Fibroblast of lung (primary cell): ENCODE data around the gene ACOXL. TPM values are rescaled to one million over a fixed set of nuclear protein-coding genes. Genes with fewer than 3 reads are reported as not detected.

Source experiments
- DNase-seq, 2 donors: peaks; one replicate each; pipeline versions ENCODE4 v3.0.0 to v3.0.0-alpha.2; 2010; ENCODE audit warnings: low read depth in 2 of 2
- H2AFZ ChIP-seq: 2 replicates; pipeline ENCODE4 v1.5.1; 2012; ENCODE audit warnings: low read length, control low read depth, inconsistent platforms
- H3K27ac ChIP-seq: 2 replicates; pipeline ENCODE4 v1.5.1; 2011; ENCODE audit warnings: low read length, control low read depth; ENCODE audit not compliant: insufficient read depth
- H3K27me3 ChIP-seq: 2 replicates; pipeline ENCODE4 v1.5.1; 2011; ENCODE audit warnings: mild to moderate bottlenecking, low read length; ENCODE audit not compliant: control insufficient read depth, insufficient read depth
- H3K36me3 ChIP-seq: 2 replicates; pipeline ENCODE4 v1.5.1; 2011; ENCODE audit warnings: low read length; ENCODE audit not compliant: control insufficient read depth, insufficient read depth
- H3K4me1 ChIP-seq: 2 replicates; pipeline ENCODE4 v1.5.1; 2011; ENCODE audit warnings: low read length; ENCODE audit not compliant: control insufficient read depth, insufficient read depth; ENCODE audit errors: extremely low read depth
- H3K4me2 ChIP-seq: 2 replicates; pipeline ENCODE4 v1.5.1; 2011; ENCODE audit warnings: low read length, control low read depth; ENCODE audit not compliant: insufficient read depth; ENCODE audit errors: extremely low read depth
- H3K4me3 ChIP-seq, 4 experiments: fragments of 200-600 bp in 1 of 4; sonication (generic) in 1 of 4; replicated peaks in 1 of 4; 2 replicates each; pipeline ENCODE4 v1.5.1; 2011 to 2016; ENCODE audit warnings: low read length in 4 of 4, low read depth in 3 of 4, mild to moderate bottlenecking in 3 of 4, control low read depth in 2 of 4, inconsistent platforms in 1 of 4, mixed read lengths in 1 of 4; ENCODE audit not compliant: insufficient read depth in 1 of 4; ENCODE audit errors: control extremely low read depth in 1 of 4
- H3K79me2 ChIP-seq: 2 replicates; pipeline ENCODE4 v1.5.1; 2012; ENCODE audit warnings: mild to moderate bottlenecking, low read length, inconsistent platforms; ENCODE audit not compliant: control insufficient read depth, insufficient read depth
- H3K9ac ChIP-seq: 2 replicates; pipeline ENCODE4 v1.5.1; 2011; ENCODE audit warnings: mild to moderate bottlenecking, low read length, control low read depth; ENCODE audit not compliant: insufficient read depth
- H3K9me3 ChIP-seq: 2 replicates; pipeline ENCODE4 v1.5.1; 2012; ENCODE audit warnings: low read depth, low read length; ENCODE audit not compliant: control insufficient read depth, insufficient read depth
- H4K20me1 ChIP-seq: 2 replicates; pipeline ENCODE4 v1.5.1; 2011; ENCODE audit warnings: low read length; ENCODE audit not compliant: control insufficient read depth, insufficient read depth; ENCODE audit errors: extremely low read depth
- CTCF ChIP-seq, 2 donors: IDR thresholded peaks in 1 of 2; conservative IDR thresholded peaks in 1 of 2; 1 replicate in 1 of 2; 2 replicates in 1 of 2; pipeline ENCODE4 v1.5.1; 2011 to 2012; ENCODE audit warnings: low read length in 2 of 2, control low read depth in 1 of 2, inconsistent platforms in 1 of 2, low read depth in 1 of 2, mild to moderate bottlenecking in 1 of 2
- EZH2 ChIP-seq: IDR thresholded peaks from 2 replicates; pipeline ENCODE4 v1.5.1; 2012; ENCODE audit warnings: low read length, control low read depth, mild to moderate bottlenecking; ENCODE audit errors: missing control alignments
- polyA plus RNA-seq, 2 donors: library from polyadenylated mRNA; depleted of rRNA in 1 of 2; stranded (reverse) in 1 of 2; unstranded in 1 of 2; fragments of >200 nt; gene quantifications; 2 replicates each; pipeline ENCODE4 v1.2.1, GENCODE V29; 2011 to 2012; ENCODE audit warnings: missing spikeins in 1 of 2
- total RNA-seq: library from RNA; depleted of rRNA; stranded (reverse); fragments of >200 nt; gene quantifications from 2 replicates; pipeline ENCODE4 v1.2.1, GENCODE V29; 2014

Gene ACOXL
- total and polyA plus RNA-seq, 2 donors (not counting 1 experiment from before 2014, with no cell fraction given), result not detected

DNA sequence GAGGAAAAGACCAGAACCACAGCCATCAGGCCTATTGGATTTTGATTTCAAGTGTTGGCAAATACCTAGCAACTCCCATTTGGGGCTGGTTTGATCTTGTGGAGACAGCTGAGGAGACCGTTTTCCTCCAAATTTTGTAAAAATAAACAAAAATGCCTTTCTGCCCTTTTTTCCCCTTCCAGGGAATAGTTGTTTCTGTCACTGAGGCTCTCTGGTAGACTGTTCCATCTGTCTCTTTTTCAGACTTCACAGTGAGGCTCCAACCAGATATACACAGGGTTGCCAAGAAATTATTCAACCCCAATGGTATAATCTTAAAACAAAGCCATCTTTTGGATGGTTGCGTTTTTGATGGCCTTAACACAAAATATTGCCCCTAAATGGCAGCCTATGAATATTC lies 115.7 kb downstream of the ACOXL start:
- no peak overlapping the region for H3K27ac ChIP-seq
- no peak for TF ChIP-seq EZH2
- TF ChIP-seq CTCF (conservative IDR thresholded peaks at IDR 0.05 in 1 of 2, IDR thresholded peaks at IDR 0.05 in 1 of 2; ENCODE audit: low read depth in 1 of 2, low read length in 2 of 2), result no peak
- H3K27me3 ChIP-seq, result peaks cover 18% of the 10 kb centered on the region
- no peak overlapping the region for H2AFZ ChIP-seq
- no peaks in the 10 kb centered on the region for H3K79me2 ChIP-seq
- no peaks in the 10 kb centered on the region for H3K36me3 ChIP-seq
- H3K4me2 ChIP-seq, result no peak overlapping the region
- H3K9ac ChIP-seq, result no peak overlapping the region
- no peak for DNase-seq
- no peaks in the 10 kb centered on the region for H3K9me3 ChIP-seq
- H4K20me1 ChIP-seq, result no peaks in the 10 kb centered on the region
- no peak overlapping the region for H3K4me3 ChIP-seq
- H3K4me1 ChIP-seq, result no peaks in the 10 kb centered on the region

- Histone ChIP-seq H3K27ac (no peak overlapping the region), H3K36me3 (no peaks in the 10 kb centered on the region), H3K9me3 (no peaks in the 10 kb centered on the region), H3K4me2 (no peak overlapping the region), H3K9ac (no peak overlapping the region), H3K4me1 (no peaks in the 10 kb centered on the region), H3K79me2 (no peaks in the 10 kb centered on the region), H2AFZ (no peak overlapping the region), H4K20me1 (no peaks in the 10 kb centered on the region), H3K4me3 (no peak overlapping the region), H3K27me3 (peaks cover 16% of the 10 kb centered on the region)
- TF ChIP-seq EZH2 (no peak), CTCF (conservative IDR thresholded peaks at IDR 0.05 in 1 of 2, IDR thresholded peaks at IDR 0.05 in 1 of 2; ENCODE audit: low read depth in 1 of 2, low read length in 2 of 2) (no peak)
- no peak for DNase-seq
Measured at GRCh38 chr2:110848519-110849030, 116.2 kb downstream of the ACOXL start.

GRCh38 chr2:110851531-110851930 lies 119.2 kb downstream of the ACOXL start:
- Histone ChIP-seq H3K27ac (no peak overlapping the region), H2AFZ (no peak overlapping the region), H3K79me2 (no peaks in the 10 kb centered on the region), H3K9ac (no peak overlapping the region), H4K20me1 (no peaks in the 10 kb centered on the region), H3K4me2 (no peak overlapping the region), H3K9me3 (no peaks in the 10 kb centered on the region), H3K36me3 (no peaks in the 10 kb centered on the region), H3K27me3 (peaks cover 12% of the 10 kb centered on the region), H3K4me3 (no peak overlapping the region), H3K4me1 (no peaks in the 10 kb centered on the region)
- DNase-seq, result no peak
- no peak for TF ChIP-seq CTCF (conservative IDR thresholded peaks at IDR 0.05 in 1 of 2, IDR thresholded peaks at IDR 0.05 in 1 of 2; ENCODE audit: low read depth in 1 of 2, low read length in 2 of 2)
- no peak for TF ChIP-seq EZH2
